ENCODE data around the gene SULT1A1.
"Not testable (repeated sequence)": the region's sequence is repeated elsewhere in the genome, so short reads cannot be mapped to it uniquely, and the experiment has no call there.

The SULT1A1 gene

DNA sequence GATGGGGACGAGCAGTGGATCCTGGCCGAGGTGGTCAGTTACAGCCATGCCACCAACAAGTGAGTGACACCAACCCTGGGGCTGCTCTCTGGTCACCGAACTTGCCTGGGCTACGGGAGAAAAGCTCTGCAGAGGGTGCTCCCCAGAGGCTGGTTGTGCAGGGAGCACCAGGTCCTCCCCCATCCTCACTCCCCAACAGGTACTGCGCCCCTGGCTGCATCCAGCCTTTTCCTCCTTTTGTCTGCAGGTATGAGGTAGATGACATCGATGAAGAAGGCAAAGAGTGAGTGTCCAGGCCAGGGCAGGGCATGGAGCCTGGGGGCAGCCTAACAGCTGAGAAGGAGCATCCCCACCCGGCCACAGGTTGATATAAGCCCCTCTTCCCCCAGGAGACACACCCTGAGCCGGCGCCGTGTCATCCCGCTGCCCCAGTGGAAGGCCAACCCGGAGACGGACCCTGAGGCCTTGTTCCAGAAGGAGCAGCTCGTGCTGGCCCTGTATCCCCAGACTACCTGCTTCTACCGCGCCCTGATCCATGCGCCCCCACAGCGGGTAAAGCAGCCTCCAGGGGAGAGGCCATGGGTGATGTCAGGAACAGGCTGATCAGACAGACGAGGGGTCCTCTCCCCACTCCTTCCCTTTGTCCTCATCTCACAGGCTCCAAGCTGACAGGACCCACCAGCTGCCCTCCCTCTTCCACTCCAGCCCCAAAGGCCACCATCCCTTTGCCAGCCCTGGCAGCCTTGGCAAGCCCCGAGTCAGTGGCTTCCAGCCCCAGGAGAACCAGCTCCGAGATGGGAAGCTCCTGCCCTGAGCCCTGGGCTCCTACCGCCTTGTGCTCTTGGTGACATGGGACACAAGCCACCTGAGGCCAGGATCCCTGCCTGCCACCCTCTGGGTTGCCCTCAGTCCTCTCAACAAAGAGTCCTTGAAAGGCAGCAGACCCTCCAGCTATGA is 19.2 kb downstream of the SULT1A1 start:
- no peak for DNase-seq

DNA sequence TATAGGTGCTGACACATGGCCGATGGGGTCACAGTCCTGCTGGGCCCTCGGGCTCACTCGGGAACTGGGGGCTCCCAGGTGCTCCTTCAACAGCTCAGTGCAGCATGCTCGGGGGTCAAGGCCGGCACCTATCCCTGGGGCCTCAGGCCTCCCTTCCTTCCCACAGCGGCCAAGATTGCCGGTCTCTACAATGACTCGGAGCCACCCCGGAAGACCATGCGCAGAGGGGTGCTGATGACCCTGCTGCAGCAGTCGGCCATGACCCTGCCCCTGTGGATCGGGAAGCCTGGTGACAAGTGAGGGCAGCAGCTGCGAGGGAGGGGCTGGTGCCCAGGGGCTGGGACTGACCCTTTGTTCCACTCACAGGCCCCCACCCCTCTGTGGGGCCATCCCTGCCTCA is 19.9 kb downstream of the SULT1A1 start:
- DNase-seq = no peak

DNA sequence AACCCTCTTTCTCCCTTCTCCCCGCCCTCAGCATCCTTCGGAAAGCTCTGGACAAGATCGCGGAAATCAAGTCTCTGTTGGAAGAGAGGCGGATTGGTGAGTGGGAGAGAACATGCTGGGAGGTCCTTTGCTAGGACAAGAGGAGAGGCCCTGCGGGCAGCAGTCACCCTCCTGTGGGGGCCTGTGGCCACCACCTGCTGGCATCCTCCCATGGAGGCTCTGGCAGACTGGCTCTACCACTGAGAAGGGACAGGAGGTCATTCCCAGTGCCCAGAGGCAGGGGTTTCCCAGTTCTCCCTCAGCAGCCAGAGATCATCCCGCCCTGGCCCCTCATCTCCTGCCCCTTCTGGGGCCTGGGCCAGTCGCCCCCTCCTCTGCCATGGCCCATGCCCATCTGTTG is 20.8 kb downstream of the SULT1A1 start:
- DNase-seq = no peak

DNA sequence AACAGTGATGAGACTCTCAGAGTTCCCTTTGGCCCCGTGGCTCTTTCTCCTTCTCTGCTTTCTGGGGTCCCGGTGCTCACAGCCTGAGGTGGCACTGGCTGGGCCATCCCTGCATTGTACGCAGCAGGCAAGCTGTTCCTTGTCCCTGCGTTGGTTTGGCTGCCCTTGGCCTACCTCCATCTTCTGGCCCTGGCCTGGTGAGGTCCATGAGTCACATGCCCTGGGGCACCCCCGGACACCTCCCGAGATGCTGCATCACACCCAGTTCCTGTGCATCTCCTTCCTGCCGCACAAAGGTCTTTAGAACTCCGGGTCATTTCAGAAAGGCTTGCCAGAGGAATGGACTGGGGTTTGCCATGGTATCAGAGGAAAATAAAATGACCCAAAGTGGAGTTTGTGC is 22.5 kb downstream of the SULT1A1 start:
- no peak for DNase-seq

DNA sequence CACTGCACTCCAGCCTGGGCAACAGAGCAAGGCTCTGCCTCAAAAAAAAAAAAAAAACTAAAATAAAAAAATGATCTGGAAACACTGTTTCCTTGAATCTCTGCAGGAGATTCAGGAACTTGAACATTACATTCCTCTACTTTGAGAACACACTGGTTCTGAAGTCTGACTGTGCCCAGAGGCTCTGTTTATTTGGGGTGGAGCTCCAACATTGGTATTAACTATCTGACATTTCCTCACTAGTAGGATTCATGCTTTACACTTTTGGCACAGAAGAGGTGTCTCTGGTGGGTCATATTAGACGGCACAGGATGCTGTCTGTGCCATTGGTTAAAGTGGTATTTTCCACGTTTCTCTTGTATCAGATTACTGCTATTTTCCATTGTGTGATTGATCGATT is 23.4 kb downstream of the SULT1A1 start:
- DNase-seq = no peak

DNA sequence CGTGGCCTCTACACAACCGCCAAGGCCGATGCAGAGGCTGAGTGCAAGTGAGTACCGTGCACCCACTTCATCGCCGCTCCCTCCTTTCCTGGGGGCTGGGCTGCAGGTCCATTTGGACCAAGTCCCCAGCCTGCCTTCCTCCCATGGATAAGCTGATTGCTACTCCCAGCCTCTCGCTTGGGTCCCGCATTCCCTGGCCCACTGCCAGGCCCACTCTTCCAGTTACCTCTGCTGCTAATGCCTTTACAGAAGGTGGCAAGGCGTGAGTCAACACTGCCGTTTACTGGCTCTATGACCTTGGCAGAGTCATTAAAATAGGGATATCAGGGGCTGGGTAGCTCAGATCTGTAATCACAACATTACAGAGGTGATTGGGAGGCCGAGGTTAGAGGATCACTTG is 24.2 kb downstream of the SULT1A1 start:
- DNase-seq = no peak

DNA sequence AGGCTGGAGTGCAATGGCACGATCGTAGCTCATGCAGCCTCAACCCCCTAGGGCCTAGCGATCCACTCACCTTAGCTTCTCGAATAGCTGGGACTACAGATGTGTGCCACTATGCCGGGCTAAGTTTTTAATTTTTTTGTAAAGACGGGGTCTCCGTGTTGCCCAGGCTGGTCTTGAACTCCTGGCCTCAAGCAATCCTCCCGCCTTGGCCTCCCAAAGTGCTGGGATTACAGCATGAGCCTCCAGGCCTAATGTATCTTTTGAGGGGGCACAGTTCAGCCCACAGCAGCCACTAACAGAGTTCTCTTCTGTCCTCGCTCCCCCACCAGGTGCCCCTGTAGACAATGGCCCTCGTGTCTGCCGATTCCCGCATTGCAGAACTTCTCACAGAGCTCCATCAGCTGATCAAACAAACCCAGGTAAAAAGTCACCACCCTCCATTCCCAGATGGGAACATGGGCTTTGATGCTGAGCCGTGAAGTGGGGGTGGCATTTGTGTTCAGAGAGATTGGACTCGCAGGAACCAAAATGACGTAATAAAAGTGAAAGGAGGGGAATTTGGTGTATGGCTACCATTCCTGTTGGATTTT is 29.0 kb downstream of the SULT1A1 start:
- DNase-seq = no peak

DNA sequence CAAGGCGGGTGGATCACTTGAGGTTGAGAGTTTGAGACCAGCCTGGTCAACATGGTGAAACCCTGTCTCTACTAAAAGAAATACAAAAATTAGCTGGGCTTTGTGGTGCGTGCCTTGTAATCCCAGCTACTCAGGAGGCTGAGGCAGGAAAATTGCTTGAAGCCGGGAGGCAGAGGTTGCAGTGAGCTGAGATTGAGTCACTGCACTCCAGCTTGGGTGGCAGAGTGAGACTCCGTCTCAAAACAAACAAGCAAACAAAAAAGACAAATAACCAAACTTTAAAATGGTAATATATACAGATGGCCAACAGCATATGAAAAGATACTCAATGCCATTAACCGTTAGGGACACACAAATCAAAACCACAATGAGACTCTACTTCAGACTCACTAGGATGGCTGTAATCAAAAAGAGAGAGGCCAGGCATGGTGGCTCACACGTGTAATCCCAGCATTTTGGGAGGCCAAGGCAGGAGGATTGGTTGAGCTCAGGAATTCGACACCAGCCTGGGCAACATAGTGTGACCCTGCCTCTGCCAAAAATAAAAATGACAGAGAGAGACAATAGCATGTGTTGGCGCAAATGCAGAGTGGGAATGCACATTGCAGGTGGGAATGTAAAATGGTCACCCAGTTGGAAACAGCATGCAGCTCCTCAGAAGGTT is 34.3 kb downstream of the SULT1A1 start:
- no peak for DNase-seq

DNA sequence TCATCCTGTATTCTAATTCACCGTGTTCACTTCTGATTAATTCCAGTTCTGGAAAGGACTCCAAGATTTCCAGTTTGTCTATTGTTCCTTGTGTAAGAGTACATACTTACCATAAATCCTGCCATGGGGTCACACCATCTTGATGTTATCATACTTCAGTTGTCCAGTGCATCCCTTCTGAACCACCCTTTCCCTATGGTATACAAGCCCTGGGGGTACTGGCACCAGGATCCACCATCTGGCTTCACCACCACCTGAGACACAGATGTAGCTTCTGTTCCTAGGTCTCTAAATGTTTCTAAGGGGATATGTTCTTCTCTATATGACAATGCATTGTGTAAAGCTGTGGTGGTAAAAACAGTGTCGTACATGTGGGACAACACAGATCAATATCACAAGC is 34.9 kb downstream of the SULT1A1 start:
- DNase-seq = no peak

DNA sequence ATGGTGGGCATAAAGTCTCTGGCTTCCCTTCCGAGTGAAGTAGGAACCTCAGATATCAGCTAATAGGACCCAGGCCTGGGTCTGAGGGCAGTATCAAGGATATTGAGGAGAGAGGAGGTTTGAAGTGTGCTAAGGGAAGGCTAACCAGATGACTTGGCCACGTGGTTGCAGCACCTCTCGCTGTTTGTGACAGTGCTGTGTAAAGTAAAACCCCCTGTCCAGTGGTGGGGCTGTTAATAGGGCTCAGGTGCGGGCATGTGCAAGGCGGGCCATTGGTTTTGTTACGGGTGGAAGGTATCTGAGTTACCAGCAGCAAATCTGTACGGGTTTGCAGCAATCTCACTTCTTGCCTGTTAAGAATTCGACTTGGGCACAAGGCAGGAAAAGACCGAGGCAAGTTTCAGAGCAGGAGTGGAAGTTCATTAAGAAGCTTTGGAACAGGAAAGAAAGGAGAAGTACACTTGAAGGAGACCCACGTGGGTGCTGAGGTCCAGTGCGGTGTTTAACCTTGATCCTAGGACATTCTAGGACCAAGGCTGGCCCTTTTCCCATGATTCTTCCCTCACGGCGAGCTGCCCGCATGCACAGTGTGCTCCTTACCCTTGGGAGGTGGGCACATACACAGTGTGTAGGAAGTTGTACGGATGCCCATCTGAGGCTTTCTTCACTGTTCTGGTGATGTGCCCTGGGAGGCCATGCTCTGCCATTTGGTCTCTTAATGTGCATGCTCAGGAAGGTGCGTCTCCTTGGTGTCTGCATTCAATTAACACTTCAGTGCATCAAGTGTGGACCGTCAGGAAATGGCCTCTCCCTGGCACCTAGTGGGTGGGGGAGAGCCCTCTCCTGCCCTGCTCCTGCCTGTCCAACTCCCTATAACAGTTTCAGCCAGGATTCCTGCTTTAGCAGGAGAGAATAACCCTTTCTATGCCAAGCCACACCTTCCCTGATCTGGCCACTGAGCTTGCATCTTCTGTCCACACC is 35.8 kb downstream of the SULT1A1 start:
- DNase-seq = no peak

DNA sequence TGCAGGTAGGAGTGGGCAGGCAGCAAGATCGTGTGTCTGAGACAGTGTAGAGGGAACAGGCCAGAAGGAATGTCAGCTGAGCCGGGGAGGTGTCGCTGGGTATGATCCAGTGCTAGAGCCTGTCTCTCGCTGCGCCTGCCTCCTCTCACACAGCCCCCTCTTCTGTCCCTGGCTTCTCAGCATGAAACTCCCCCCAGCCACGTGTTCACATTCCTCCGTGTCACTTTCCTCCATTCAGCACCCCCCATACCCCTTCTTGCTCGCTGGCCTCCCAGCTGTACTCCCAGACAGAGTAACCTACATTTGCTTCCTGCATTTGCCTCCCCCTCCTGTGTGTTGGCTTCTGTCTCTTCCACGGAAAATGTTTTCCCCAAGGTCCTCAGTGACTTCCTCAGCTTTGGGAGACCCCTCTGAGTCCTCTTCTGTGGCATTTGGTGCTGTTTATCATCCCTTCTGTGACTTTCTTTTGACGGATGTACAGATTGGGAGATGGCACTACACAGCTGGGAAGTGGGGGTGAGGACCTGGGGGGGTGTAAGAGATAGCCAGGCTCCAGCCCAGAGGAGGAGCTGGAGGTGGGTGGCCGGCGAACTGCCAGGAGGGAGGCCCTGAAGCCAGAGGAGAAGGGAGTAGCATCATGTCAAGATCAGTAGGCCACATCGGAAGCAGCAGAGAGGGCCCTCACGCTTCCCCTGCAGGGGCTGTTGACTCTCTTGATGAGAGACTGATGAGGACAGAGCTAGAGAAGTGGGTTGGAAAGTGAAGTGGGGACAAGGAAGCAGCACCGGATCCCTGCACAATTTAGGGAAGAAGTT is 36.9 kb downstream of the SULT1A1 start:
- DNase-seq = no peak

DNA sequence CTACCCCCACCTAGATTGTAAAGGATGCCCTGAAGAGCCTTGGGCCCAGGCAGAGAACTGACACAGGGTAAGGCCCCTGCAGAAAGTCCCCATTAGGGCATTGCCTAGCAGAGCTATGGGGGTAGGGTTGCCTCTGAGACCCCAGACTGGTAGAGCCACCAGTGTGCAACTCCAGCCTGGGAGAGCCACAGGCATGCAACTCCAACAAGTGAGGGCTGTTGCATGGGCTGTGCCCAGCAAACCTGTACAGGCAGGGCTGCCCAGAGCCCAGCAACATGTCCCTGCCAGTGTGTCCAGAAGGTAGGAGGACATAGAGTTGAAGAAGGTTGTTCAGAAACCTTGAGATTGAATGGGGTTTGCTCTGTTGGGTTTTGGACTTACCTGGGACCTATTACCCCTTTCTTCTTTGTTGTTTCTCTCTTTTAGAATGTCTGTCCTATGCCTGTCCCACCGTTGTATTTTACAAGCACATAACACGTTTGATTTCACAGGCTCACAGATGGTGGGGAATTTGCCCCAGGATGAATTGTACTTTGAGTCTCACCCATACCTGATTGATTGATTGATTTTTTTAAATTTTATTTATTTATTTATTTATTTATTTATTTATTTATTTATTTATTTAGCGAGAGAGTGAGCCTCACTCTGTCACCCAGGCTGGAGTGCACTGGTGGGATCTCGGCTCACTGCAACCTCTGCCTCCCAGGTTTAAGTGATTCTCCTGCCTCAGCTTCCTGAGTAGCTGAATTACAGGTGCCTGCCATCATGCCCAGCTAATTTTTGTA is 39.7 kb downstream of the SULT1A1 start:
- no peak for DNase-seq

DNA sequence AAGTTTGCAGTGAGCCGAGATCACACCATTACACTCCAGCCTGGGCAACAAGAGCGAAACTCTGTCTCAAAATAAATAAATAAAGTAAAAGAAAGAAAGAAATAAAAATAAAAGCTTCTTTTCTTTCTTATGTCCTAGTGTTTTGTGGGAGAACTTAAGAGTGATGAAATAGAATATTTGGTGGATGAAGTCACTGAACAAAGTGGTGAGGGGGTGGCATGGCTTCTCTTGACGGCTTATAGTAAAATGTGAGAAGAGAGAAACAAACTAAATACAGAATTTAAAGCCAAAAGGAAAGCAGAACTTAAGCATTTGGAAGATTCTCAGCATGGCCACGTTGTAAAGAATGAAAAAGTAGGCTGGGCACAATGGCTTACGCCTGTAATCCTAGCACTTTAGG is 40.8 kb downstream of the SULT1A1 start:
- DNase-seq = no peak

DNA sequence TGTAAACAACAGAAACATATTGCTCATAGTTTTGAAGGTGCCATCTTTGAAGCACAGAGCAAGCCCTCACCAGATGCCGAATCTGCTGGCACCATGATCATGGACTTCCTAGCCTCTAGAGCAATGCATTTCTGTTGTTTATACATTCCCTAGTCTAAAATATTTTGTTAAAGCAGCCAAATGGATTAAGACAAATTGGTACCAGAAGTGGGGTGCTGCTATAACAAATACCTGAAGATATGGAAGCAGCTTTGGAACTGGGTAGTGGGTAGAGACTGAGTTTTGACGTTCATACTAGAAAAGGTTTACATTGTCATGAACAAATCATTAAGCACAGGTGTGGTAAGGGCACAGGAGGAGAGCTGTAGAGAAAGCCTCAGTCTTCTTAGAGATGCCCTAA is 42.6 kb downstream of the SULT1A1 start:
- DNase-seq = no peak

DNA sequence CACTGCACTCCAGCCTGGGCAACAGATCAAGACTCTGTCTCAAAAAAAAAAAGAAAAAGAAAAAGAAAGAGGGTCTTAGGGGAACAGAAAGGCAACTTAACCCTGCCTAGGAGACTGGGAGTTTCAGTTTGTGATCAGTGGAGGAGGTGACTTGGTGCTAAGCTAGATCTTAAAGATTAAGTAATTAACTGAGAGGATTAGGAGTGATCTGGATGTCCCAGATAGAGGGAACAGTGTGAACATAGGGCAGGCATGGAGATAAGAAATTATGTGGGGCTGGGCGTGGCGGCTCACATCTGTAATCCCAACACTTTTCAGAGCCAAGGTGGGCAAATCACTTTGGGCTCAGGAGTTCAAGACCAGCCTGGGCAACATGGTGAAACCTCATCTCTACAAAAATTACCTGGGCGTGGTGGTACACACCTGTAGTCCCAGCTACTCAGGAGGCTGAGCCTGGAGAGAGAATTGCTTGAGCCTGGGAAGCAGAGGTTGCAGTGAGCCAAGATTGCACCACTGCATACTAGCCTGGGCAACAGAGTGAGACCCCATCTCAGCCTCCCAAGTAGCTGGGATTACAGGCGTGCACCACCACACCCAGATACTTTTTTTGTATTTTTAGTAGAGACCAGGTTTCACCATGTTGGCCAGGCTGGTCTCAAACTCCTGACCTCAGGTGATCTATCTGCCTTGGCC is 43.5 kb downstream of the SULT1A1 start:
- not testable (repeated sequence) for DNase-seq

DNA sequence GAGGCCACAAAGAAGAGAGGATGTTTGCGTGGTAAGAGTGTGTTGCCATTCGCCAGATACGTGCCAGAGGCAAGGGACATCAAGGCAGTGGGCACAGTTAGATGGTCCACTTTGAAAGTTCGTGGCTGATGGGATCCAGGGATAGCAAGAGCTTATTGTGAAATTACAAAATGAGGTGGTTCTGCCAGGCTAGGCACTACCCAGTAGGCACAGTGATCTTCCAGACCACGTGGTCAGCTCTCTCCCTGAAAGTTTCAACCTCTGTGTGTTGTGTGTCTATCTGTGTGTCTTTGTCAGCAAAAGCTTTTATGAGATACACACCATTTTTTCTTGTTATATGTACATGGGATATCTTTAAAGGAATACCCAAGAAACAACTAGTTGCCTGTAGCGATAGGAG is 46.6 kb downstream of the SULT1A1 start:
- DNase-seq = no peak

DNA sequence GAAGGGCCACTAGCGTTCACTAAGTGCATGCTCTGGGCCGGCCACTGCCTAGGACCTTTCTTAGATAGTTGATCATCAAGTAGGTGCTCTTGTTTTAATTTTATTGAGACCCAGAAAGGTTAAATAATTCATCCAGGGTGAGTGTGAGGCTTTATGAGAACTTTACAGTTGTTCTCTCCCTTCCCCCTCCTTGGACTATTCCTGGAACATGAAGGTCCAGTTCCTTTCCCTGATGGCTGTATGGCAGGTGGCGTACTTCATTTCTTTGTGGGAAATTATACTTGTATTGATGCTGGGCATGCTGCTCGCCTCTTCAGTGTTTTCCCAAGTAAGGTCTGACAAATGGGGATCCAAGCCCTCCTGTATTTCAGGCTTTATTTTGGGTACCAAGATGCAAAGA is 47.6 kb downstream of the SULT1A1 start:
- DNase-seq = no peak

DNA sequence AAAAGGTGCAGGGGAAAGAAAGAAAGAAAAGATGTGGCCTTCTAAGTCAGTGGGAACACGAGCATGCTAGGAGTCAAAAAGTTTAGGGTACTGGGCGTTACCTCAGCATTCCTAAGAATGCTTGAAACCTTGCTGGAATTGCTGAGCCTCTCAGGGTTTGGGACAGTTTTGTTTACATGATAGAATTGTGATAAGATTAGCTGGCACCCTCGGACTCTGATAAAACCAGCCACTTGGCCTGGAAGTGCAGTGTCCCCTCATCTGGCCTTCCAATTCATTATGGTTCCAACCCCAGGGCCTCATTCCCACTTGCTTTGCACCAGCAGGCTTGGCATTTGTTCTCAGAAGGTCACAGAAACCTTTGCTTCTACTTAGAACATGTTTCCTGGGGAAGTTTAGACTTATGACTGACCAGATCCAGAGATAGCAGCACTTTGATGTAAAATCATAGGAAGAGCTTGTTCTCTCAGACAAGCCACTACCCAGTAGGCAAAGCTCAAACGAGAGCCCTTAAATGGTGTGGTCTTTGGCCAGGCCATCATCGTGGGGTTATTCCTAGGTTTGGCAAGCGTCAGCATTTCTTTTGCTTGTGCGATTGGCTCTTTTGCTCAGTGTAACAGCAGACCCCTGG is 48.2 kb downstream of the SULT1A1 start:
- DNase-seq = no peak

DNA sequence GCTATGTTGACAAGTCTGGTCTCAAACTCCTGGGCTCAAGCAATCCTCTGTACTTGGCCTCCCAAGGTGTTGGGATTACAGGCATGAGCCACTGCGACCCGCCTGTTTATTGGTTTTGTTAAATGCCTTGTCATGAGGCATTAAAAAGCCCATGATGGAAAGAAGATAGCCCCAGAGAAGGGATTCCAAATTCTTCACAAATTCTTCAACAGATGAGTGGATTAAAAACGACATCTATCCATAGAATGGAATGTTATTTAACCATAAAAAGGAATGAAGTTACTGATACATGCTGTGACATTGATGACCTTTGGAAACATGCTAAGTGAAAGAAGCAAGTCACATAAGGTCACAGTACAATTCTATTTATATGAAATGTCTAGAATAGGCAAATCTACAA is 51.4 kb downstream of the SULT1A1 start:
- DNase-seq = no peak

DNA sequence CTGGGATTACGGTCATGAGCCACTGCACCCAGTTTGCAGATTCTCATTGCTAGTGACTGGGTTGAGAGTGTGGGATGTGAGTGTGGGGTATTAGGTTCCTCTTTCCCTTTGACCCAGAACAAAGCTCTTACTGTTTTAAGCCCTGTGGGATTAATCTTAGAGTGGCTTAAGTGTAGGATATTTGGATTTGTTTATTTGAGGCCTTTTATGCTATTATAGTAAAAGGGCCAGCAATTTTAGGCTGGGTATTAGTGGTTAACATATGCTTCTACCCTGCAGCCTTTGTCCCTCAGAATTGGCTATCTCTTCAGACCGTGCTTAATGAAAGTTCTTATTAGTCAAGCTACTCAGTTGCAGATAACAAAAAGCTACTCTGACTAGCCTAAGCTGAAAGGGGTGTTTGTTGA is 52.9 kb downstream of the SULT1A1 start:
- no peak for DNase-seq
